K562 (cell line): ENCODE results near the gene YIPF4. TPM values are rescaled to one million over a fixed set of nuclear protein-coding genes. Genes with fewer than 3 reads are reported as not detected.

Source experiments
- ATAC-seq: fragments of 200-7000 bp; cut with Tn5 transposase; 3 replicates; pipeline ENCODE4 v1.9.1; 2020; ENCODE audit warnings: moderate library complexity
- BruUV-seq: library from RNA; stranded (reverse); fragments of 400-500 nt; replicated peaks from 2 replicates; lab custom pipeline; 2021; lab: Mats Ljungman, UMichigan
- CTCF ChIA-PET: fragments of 300-600 bp; formaldehyde crosslinking; extraction: SDS; loops from one replicate; lab custom pipeline; 2021; ENCODE audit warnings: low intra/inter-chr PET ratio; lab: Yijun Ruan, JAX
- POLR2A ChIA-PET: fragments of 300-600, 350-650 bp; sonication (Branson Sonifier 250); formaldehyde crosslinking; extraction: SDS; loops from one replicate; lab custom pipeline; 2021; ENCODE audit warnings: antibody characterized with exemption, inconsistent platforms; lab: Yijun Ruan, JAX
- DNase-seq, 4 experiments: peaks; one replicate each; pipeline versions ENCODE4 v3.0.0 to v3.0.0-alpha.2; 2011 to 2018; ENCODE audit warnings: low spot score in 3 of 4, mixed read lengths in 3 of 4; ENCODE audit errors: extremely low read depth in 1 of 4
- FAIRE-seq: peaks from 2 replicates; lab custom pipeline; 2011; peaks lifted over from hg19 to GRCh38; lab: Jason Lieb, UNC
- H2AFZ ChIP-seq: 2 replicates; pipeline ENCODE4 v1.6.0; 2011; ENCODE audit warnings: low read depth, low read length, control low read depth, inconsistent platforms
- H3K27ac ChIP-seq: fragments of 200-600 bp; 3 replicates; pipeline ENCODE4 v1.8.0; 2011; ENCODE audit warnings: low read depth, mild to moderate bottlenecking, control low read depth, inconsistent platforms, low read length, moderate library complexity, mixed read lengths; ENCODE audit errors: extremely low read depth
- H3K27me3 ChIP-seq, 2 experiments: fragments of 300-600 bp in 1 of 2; 2 replicates in 1 of 2; 3 replicates in 1 of 2; pipeline versions ENCODE4 v1.6.0 to v1.8.0; 2011; ENCODE audit warnings: inconsistent platforms in 2 of 2, low read length in 2 of 2, mild to moderate bottlenecking in 1 of 2, mixed read lengths in 1 of 2, moderate library complexity in 1 of 2; ENCODE audit not compliant: control insufficient read depth in 2 of 2, insufficient read depth in 2 of 2
- H3K36me3 ChIP-seq: fragments of 300-600 bp; 3 replicates; pipeline ENCODE4 v1.8.0; 2011; ENCODE audit warnings: mild to moderate bottlenecking, low read length, inconsistent platforms; ENCODE audit not compliant: control insufficient read depth, insufficient read depth
- H3K4me1 ChIP-seq, 2 experiments: fragments of 200-600 bp in 1 of 2; replicated peaks in 1 of 2; 2 replicates in 1 of 2; 3 replicates in 1 of 2; pipeline versions ENCODE4 v1.5.1 to v1.8.0; 2011; ENCODE audit warnings: inconsistent platforms in 2 of 2, low read length in 2 of 2, mild to moderate bottlenecking in 1 of 2, mixed read lengths in 1 of 2, moderate library complexity in 1 of 2; ENCODE audit not compliant: control insufficient read depth in 2 of 2, insufficient read depth in 2 of 2
- H3K4me2 ChIP-seq: 2 replicates; pipeline ENCODE4 v1.6.1; 2011; ENCODE audit warnings: low read length, control low read depth, inconsistent platforms, mixed read lengths; ENCODE audit not compliant: insufficient read depth
- H3K4me3 ChIP-seq: fragments of 200-600 bp; sonication (generic), shearing (Covaris generic); 2 replicates; pipeline ENCODE4 v1.5.1; 2016; ENCODE audit warnings: control low read depth, inconsistent platforms
- H3K79me2 ChIP-seq: fragments of 200-600 bp; 3 replicates; pipeline ENCODE4 v1.8.0; 2011; ENCODE audit warnings: low read length, inconsistent platforms; ENCODE audit not compliant: control insufficient read depth, insufficient read depth
- H3K9ac ChIP-seq, 2 experiments: 2 replicates each; pipeline versions ENCODE4 v1.6.0 to v1.6.1; 2011; ENCODE audit warnings: low read depth in 2 of 2, low read length in 2 of 2, control low read depth in 1 of 2, inconsistent platforms in 1 of 2, mild to moderate bottlenecking in 1 of 2, mixed read lengths in 1 of 2; ENCODE audit not compliant: insufficient read depth in 1 of 2
- H3K9me1 ChIP-seq: one replicate; pipeline ENCODE4 v1.6.0; 2011; ENCODE audit warnings: inconsistent platforms, mild to moderate bottlenecking, low read length, moderate library complexity; ENCODE audit not compliant: control insufficient read depth, insufficient read depth
- H3K9me3 ChIP-seq: replicated peaks from 2 replicates; pipeline ENCODE4 v1.5.1; 2011; ENCODE audit warnings: low read depth, low read length, inconsistent platforms; ENCODE audit not compliant: control insufficient read depth, insufficient read depth
- H4K20me1 ChIP-seq: replicated peaks from 2 replicates; pipeline ENCODE4 v1.6.1; 2011; ENCODE audit warnings: low read length, inconsistent platforms, mixed read lengths; ENCODE audit not compliant: control insufficient read depth, insufficient read depth
- ATF7 ChIP-seq: fragments of 450-650 bp; IDR thresholded peaks from 2 replicates; pipeline ENCODE4 v1.7.1; 2014; ENCODE audit warnings: mild to moderate bottlenecking, moderate library complexity
- CBFA2T3 ChIP-seq: fragments of 450-650 bp; IDR thresholded peaks from 2 replicates; pipeline ENCODE4 v1.6.1; 2017
- HEY1 ChIP-seq: fragments of 250-450 bp; sonication (Bioruptor Pico); IDR thresholded peaks from 2 replicates; pipeline ENCODE4 v1.5.0; 2020; ENCODE audit warnings: mild to moderate bottlenecking, moderate library complexity, borderline replicate concordance
- KHSRP ChIP-seq: fragments of 450-650 bp; IDR thresholded peaks from 2 replicates; pipeline ENCODE4 v1.6.1; 2017
- RREB1 ChIP-seq: fragments of 250-450 bp; sonication (Bioruptor Pico); IDR thresholded peaks from 2 replicates; pipeline ENCODE4 v1.4.0; 2020
- ZNF274 ChIP-seq: IDR thresholded peaks from 2 replicates; pipeline ENCODE4 v1.6.1; 2011; ENCODE audit warnings: low read depth, mild to moderate bottlenecking, low read length, moderate library complexity, borderline replicate concordance
- WGBS: fragments of 100-300 bp; shearing (Covaris generic); methylation state at CpG from one replicate; pipeline ENCODE4 v1.1.6; 2016; ENCODE audit warnings: low coverage, mixed read lengths; ENCODE audit not compliant: insufficient coverage; ENCODE audit errors: missing lambda C conversion rate; 5-methylcytosine and 5-hydroxymethylcytosine counted together
- in situ Hi-C: fragments of 300-500 bp; cut with MboI; formaldehyde crosslinking; loops from 4 replicates; pipeline ENCODE4 v1.15.0; 2018; ENCODE audit warnings: inconsistent platforms, mixed read lengths
- intact Hi-C: fragments of 100-400 bp; cut with micrococcal nuclease; formaldehyde crosslinking; loops from 2 replicates; pipeline ENCODE4 v1.14.2; 2022
- polyA plus RNA-seq, 8 experiments: library from polyadenylated mRNA; depleted of rRNA in 4 of 8; stranded (reverse) in 5 of 8; unstranded in 3 of 8; fragments of >200 nt; fragmentation: Nextera tagmentation in 2 of 8; fragmentation: Illumina TruSeq in 1 of 8; extraction: Ambion mirVana in 2 of 8; extraction: Trizol in 1 of 8; gene quantifications; 2 replicates each; pipeline versions ENCODE4 v1.2.1 to v1.2.3, GENCODE V29; 2011 to 2014; ENCODE audit warnings: inconsistent platforms in 1 of 8, missing spikeins in 1 of 8
- total RNA-seq, 7 experiments: library from RNA; depleted of rRNA in 6 of 7; stranded (reverse); fragments of >200 nt in 6 of 7; fragmentation: Illumina TruSeq in 2 of 7; extraction: Trizol in 2 of 7; gene quantifications; 2 replicates each; pipeline versions ENCODE4 v1.2.1 to v1.2.3, GENCODE V29; 2011 to 2021; ENCODE audit warnings: low replicate concordance in 1 of 7

YIPF4 gene
- total and polyA plus RNA-seq, 9 of the 15 experiments (the other 6 are each of a cell fraction or from before 2014, with no cell fraction given): 4.9 to 46.9 (median 17.5) TPM

- Histone ChIP-seq H3K4me1 (peaks cover 0 to 2% of the 10 kb centered on the region in 2 experiments; a peak in 2 of 5 replicates), H2AFZ (peak overlapping the region; percentile 56; the same call in 1 of the 2 replicates), H3K27me3 (no peaks in the 10 kb centered on the region), H4K20me1 (no peaks in the 10 kb centered on the region), H3K9me1 (no peaks in the 10 kb centered on the region), H3K27ac (no peak overlapping the region), H3K4me3 (no peak overlapping the region), H3K9me3 (no peaks in the 10 kb centered on the region), H3K4me2 (no peak overlapping the region), H3K79me2 (no peaks in the 10 kb centered on the region), H3K9ac (no peak overlapping the region), H3K36me3 (no peaks in the 10 kb centered on the region)
- intact Hi-C loops (no loop called here), in situ Hi-C loops (no loop called here)
- ATAC-seq (no peak), DNase-seq (no peak), FAIRE-seq (no peak)
- ChIA-PET CTCF (no interaction called here), POLR2A (interaction anchor here (1.1 kb wide), 1 partner anchor 12 kb away, joined by 3 read pairs; no protein-coding TSS in a partner anchor)
- BruUV-seq: no TSS peak
- 66% methylated on average over 2 of the region's 2 CpGs for WGBS
- TF ChIP-seq RREB1 (CRISPR knock-in tag) (no peak), ZNF274 (no peak), CBFA2T3 (peak; percentile 29; the same call in 1 of the 2 replicates), KHSRP (no peak), ATF7 (no peak), HEY1 (no peak)
Measured at GRCh38 chr2:32260376-32260775, 17.3 kb upstream of the YIPF4 start.
